ENCODE results near the gene KRTAP4-7.

KRTAP4-7 gene

DNA sequence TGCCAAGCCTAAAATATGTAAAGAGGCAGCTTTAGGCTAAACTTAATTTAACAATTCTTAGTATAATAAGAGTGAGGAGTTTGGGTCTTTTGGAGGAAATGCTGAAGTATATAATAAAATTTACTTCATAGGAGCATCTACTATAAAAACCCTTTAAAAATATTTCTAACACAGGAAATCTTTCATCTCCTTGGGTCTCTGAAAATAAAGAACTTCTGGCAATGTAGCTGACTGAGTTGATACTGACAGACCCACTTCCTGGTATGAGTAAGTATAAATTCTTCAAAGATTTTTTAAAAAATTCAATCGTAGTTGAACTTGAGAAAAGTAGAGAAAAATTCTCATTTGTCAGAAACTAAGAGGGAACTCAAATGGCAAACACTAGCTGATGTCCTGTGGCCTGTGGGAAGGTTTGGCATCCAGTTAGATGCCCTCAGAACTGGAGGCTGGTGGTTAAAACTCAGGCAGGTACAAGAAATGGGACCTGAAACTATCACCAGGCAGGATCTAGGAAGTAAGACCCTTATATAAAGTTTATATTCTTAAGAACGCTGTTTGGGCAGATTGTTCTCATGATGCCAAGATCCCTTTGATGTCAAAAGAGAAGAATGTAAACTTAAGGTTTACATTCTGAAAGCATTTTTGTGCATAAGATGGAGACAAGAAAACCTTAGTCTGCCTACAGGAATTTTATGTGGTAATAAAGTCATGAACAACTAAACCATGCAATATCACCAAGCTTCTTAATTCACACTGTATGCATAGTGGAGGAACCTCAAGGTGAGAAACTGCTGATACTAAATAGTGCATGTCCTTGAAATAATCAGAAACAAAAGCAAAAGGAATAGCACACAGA lies 50.2 kb downstream of the KRTAP4-7 start:
- no peak overlapping the region for H3K4me3 ChIP-seq (ENCODE audit: low read depth, low read length)
- in situ Hi-C loops (cut with HindIII; ENCODE audit: low sequenced_read_pairs): no loop called here
- no peak for DNase-seq (ENCODE audit: low read depth, low spot score)
- TF ChIP-seq, protein P1, sequence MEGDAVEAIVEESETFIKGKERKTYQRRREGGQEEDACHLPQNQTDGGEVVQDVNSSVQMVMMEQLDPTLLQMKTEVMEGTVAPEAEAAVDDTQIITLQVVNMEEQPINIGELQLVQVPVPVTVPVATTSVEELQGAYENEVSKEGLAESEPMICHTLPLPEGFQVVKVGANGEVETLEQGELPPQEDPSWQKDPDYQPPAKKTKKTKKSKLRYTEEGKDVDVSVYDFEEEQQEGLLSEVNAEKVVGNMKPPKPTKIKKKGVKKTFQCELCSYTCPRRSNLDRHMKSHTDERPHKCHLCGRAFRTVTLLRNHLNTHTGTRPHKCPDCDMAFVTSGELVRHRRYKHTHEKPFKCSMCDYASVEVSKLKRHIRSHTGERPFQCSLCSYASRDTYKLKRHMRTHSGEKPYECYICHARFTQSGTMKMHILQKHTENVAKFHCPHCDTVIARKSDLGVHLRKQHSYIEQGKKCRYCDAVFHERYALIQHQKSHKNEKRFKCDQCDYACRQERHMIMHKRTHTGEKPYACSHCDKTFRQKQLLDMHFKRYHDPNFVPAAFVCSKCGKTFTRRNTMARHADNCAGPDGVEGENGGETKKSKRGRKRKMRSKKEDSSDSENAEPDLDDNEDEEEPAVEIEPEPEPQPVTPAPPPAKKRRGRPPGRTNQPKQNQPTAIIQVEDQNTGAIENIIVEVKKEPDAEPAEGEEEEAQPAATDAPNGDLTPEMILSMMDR (IDR thresholded peaks at IDR 0.05; ENCODE audit: low read depth, low read length): no peak

All from astrocyte of the spinal cord (primary cell).